Neural cell (in vitro differentiated cells): ENCODE data around the gene TNFSF9. TPM values are rescaled to one million over a fixed set of nuclear protein-coding genes. Genes with fewer than 3 reads are reported as not detected.
"Not testable (repeated sequence)": the region's sequence is repeated elsewhere in the genome, so short reads cannot be mapped to it uniquely, and the experiment has no call there.

Experiments
- H2AFZ ChIP-seq: fragments of 200-600, 300-800 bp; sonication (generic), shearing (Covaris generic); 2 replicates; pipeline ENCODE4 v1.6.0; 2014; ENCODE audit warnings: low read depth, mild to moderate bottlenecking, antibody characterized with exemption, low read length, moderate library complexity
- H3F3A ChIP-seq: fragments of 200-600 bp; shearing (Covaris generic); 2 replicates; pipeline ENCODE4 v1.6.1; 2016; ENCODE audit warnings: mild to moderate bottlenecking, moderate library complexity, mixed read lengths, antibody characterized with exemption, low read length; ENCODE audit not compliant: insufficient read depth, poor library complexity, severe bottlenecking
- H3K27ac ChIP-seq: fragments of 200-600, 300-800 bp; sonication (generic), shearing (Covaris generic); 2 replicates; pipeline ENCODE4 v1.5.1; 2014; ENCODE audit warnings: mild to moderate bottlenecking, low read length, moderate library complexity
- H3K27me3 ChIP-seq: fragments of 300-800, 200-600 bp; sonication (generic), shearing (Covaris generic); 2 replicates; pipeline ENCODE4 v1.6.0; 2014; ENCODE audit warnings: mild to moderate bottlenecking, low read depth, low read length, moderate library complexity; ENCODE audit not compliant: insufficient read depth
- H3K36me3 ChIP-seq: fragments of 300-800, 200-600 bp; sonication (generic), shearing (Covaris generic); 2 replicates; pipeline ENCODE4 v1.5.1; 2014; ENCODE audit warnings: mild to moderate bottlenecking, antibody characterized with exemption, low read length, moderate library complexity; ENCODE audit not compliant: insufficient read depth
- H3K4me2 ChIP-seq: fragments of 300-800, 200-600 bp; sonication (generic), shearing (Covaris generic); 2 replicates; pipeline ENCODE4 v1.6.0; 2014; ENCODE audit warnings: mild to moderate bottlenecking, low read length
- H3K4me3 ChIP-seq: fragments of 300-800, 200-600 bp; sonication (generic), shearing (Covaris generic); 2 replicates; pipeline ENCODE4 v1.5.1; 2014; ENCODE audit warnings: mild to moderate bottlenecking, low read length, moderate library complexity
- H3K79me2 ChIP-seq: fragments of 200-600 bp; shearing (Covaris generic); replicated peaks from 2 replicates; pipeline ENCODE4 v1.6.0; 2014; ENCODE audit warnings: mild to moderate bottlenecking, low read length, moderate library complexity; ENCODE audit not compliant: insufficient read depth
- H3K9ac ChIP-seq: fragments of 300-800, 200-600 bp; sonication (generic), shearing (Covaris generic); 2 replicates; pipeline ENCODE4 v1.6.1; 2016; ENCODE audit warnings: mild to moderate bottlenecking, low read length, mixed read lengths
- H3K9me2 ChIP-seq: fragments of 200-600 bp; shearing (Covaris generic); 2 replicates; pipeline ENCODE4 v1.6.1; 2016; ENCODE audit warnings: mild to moderate bottlenecking, low read length, mixed read lengths; ENCODE audit not compliant: insufficient read depth
- H3K9me3 ChIP-seq: fragments of 200-600, 300-800 bp; sonication (generic), shearing (Covaris generic); 2 replicates; pipeline ENCODE4 v1.6.1; 2016; ENCODE audit warnings: mild to moderate bottlenecking, mixed run types, low read length, moderate library complexity, mixed read lengths
- H4K20me1 ChIP-seq: fragments of 200-600 bp; shearing (Covaris generic); 2 replicates; pipeline ENCODE4 v1.6.1; 2016; ENCODE audit warnings: mild to moderate bottlenecking, mixed run types; ENCODE audit not compliant: insufficient read depth
- EP300 ChIP-seq: fragments of 450-650 bp; conservative IDR thresholded peaks from 2 replicates; pipeline ENCODE4 v1.6.1; 2014; ENCODE audit warnings: antibody characterized with exemption, mild to moderate bottlenecking, moderate library complexity; ENCODE audit not compliant: poor library complexity, severe bottlenecking
- EZH2 ChIP-seq: fragments of 200-600, 300-800 bp; shearing (Covaris generic), sonication (generic); IDR thresholded peaks from 2 replicates; pipeline ENCODE4 v1.6.1; 2014; ENCODE audit warnings: antibody characterized with exemption, low read length, borderline replicate concordance, mild to moderate bottlenecking; ENCODE audit not compliant: insufficient read depth, poor library complexity, severe bottlenecking
- MXI1 ChIP-seq: fragments of 450-650 bp; conservative IDR thresholded peaks from 2 replicates; pipeline ENCODE4 v1.6.1; 2014; ENCODE audit warnings: antibody characterized with exemption, mild to moderate bottlenecking; ENCODE audit not compliant: poor library complexity, severe bottlenecking
- POLR2AphosphoS5 ChIP-seq: IDR thresholded peaks from 2 replicates; pipeline ENCODE4 v1.6.1; 2012
- RAD21 ChIP-seq: fragments of 450-650 bp; conservative IDR thresholded peaks from 2 replicates; pipeline ENCODE4 v1.6.1; 2014; ENCODE audit warnings: antibody characterized with exemption, mild to moderate bottlenecking, moderate library complexity
- SMC3 ChIP-seq: fragments of 450-650 bp; conservative IDR thresholded peaks from 2 replicates; pipeline ENCODE4 v1.6.1; 2014; ENCODE audit warnings: antibody characterized with exemption, mild to moderate bottlenecking, moderate library complexity; ENCODE audit not compliant: poor library complexity
- TAF1 ChIP-seq: IDR thresholded peaks from 2 replicates; pipeline ENCODE4 v1.6.1; 2012; ENCODE audit warnings: low read depth
- polyA plus RNA-seq: library from polyadenylated mRNA; depleted of rRNA; stranded (reverse); fragments of >200 nt; gene quantifications from 2 replicates; pipeline ENCODE4 v1.2.3, GENCODE V29; 2014
- TF ChIP-seq, protein P1 (sequence below): IDR thresholded peaks from 2 replicates; pipeline ENCODE4 v1.6.1; 2012; ENCODE audit warnings: borderline replicate concordance
- TF ChIP-seq, protein P2 (sequence below): fragments of 450-650 bp; IDR thresholded peaks from 2 replicates; pipeline ENCODE4 v1.5.1; 2014; ENCODE audit warnings: antibody characterized with exemption, mild to moderate bottlenecking, moderate library complexity; ENCODE audit not compliant: poor library complexity, severe bottlenecking

TNFSF9 gene
- polyA plus RNA-seq, 1 donor from 2014 or later: 1.3 TPM

DNA sequence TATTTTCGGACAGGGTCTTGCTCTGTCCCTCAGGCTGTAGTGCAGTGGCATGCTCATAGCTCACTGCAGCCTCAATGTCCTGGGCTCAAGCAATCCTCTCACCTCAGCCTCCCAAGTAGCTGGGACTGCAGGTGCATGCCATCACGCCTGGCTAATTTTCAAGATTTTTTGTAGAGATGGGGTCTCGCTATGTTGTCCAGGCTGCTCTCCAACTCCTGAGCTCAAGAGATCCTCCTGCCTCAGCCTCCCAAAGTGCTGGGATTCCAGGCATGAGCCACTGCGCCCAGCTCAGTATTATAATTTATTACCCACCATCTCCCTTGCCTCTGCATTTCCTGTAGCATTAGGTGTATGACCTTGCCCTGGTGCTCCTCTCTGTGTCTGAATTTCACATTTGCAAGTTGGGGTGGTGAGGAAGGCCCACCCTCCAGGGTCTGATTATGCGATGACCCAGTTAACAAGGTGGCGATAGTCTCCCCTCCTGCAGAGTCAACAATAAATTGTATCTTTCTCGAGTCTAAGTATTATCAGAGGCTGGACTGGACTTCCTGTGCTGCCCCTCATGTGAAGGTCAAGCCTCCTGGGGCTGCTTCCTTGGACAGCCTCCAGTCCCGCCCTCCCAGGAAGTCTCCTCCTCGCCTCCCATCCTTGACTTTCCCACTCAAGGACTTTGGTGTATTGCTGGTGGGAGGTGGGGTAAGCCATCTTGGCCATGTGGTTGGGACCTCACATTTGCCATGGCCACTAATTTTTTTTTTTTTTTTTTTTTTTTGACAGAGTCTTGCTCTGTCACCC lies 27.2 kb upstream of the TNFSF9 start:
- no peaks in the 10 kb centered on the region for H3K36me3 ChIP-seq
- H3K9ac ChIP-seq: no peak overlapping the region
- no peaks in the 10 kb centered on the region for H3F3A ChIP-seq
- H4K20me1 ChIP-seq: no peaks in the 10 kb centered on the region
- no peaks in the 10 kb centered on the region for H3K9me2 ChIP-seq
- no peak overlapping the region for H2AFZ ChIP-seq
- no peak for TF ChIP-seq EZH2
- TF ChIP-seq POLR2AphosphoS5: no peak
- no peak for TF ChIP-seq TAF1
- TF ChIP-seq EP300: no peak
- no peak for TF ChIP-seq MXI1
- no peak for TF ChIP-seq SMC3
- no peak for TF ChIP-seq RAD21
- H3K9me3 ChIP-seq: no peaks in the 10 kb centered on the region
- H3K27me3 ChIP-seq: no peaks in the 10 kb centered on the region
- H3K4me3 ChIP-seq: no peak overlapping the region
- H3K79me2 ChIP-seq: peaks cover 7% of the 10 kb centered on the region
- H3K27ac ChIP-seq: no peak overlapping the region
- no peak overlapping the region for H3K4me2 ChIP-seq

GRCh38 chr19:6508028-6508771 lies 22.6 kb upstream of the TNFSF9 start:
- not testable (repeated sequence) for H4K20me1 ChIP-seq, H3K9me3 ChIP-seq, H2AFZ ChIP-seq, H3K27me3 ChIP-seq, H3K27ac ChIP-seq, H3K9me2 ChIP-seq, H3K36me3 ChIP-seq, H3F3A ChIP-seq, H3K4me3 ChIP-seq, H3K79me2 ChIP-seq, H3K9ac ChIP-seq, H3K4me2 ChIP-seq

DNA sequence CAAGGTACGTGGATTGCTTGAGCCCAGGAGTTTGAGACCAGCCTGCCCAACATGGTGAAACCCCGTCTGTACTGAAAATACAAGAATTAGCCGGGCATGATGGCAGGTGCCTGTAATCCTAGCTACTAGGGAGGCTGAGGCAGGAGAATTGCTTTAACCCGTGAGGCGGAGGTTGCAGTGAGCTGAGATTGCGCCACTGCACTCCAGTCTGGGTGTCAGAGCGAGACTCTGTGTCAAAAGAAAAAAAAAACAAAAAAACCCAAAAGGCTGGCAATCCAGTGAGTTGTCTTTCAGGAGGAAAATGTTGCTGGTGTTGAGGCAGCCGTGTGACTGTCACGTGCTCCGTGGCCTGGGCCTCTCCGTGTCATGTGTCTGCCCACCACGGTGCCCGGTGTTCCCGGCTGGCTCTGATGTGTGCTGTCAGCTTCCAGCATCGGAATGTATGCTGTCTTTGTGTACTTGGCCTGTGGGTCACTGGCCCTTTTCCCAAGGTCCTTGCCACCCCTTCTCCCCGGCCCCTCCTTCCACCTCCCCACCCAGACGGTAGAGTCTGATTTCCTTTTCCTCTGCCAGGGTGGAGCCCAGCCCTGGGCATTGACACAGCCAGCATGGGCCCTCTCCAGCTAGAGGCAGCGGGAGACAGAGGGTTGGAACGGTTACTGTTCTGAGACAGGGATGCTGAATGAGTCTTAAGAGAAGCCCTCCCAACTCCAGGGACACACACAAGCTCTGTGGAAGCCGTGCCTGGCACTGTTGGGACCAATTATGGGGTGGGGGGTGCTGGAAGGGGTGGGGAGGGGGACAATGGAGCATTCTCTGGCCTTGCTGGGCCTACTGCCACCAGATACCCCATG lies 21.5 kb upstream of the TNFSF9 start:
- no peak overlapping the region for H3K4me3 ChIP-seq
- H3K4me2 ChIP-seq: no peak overlapping the region
- H4K20me1 ChIP-seq: no peaks in the 10 kb centered on the region
- H3F3A ChIP-seq: no peaks in the 10 kb centered on the region
- no peaks in the 10 kb centered on the region for H3K36me3 ChIP-seq
- TF ChIP-seq MXI1 (no peak), EZH2 (no peak), SMC3 (no peak), EP300 (no peak), RAD21 (no peak), POLR2AphosphoS5 (no peak), TAF1 (no peak)
- TF ChIP-seq, protein P1, sequence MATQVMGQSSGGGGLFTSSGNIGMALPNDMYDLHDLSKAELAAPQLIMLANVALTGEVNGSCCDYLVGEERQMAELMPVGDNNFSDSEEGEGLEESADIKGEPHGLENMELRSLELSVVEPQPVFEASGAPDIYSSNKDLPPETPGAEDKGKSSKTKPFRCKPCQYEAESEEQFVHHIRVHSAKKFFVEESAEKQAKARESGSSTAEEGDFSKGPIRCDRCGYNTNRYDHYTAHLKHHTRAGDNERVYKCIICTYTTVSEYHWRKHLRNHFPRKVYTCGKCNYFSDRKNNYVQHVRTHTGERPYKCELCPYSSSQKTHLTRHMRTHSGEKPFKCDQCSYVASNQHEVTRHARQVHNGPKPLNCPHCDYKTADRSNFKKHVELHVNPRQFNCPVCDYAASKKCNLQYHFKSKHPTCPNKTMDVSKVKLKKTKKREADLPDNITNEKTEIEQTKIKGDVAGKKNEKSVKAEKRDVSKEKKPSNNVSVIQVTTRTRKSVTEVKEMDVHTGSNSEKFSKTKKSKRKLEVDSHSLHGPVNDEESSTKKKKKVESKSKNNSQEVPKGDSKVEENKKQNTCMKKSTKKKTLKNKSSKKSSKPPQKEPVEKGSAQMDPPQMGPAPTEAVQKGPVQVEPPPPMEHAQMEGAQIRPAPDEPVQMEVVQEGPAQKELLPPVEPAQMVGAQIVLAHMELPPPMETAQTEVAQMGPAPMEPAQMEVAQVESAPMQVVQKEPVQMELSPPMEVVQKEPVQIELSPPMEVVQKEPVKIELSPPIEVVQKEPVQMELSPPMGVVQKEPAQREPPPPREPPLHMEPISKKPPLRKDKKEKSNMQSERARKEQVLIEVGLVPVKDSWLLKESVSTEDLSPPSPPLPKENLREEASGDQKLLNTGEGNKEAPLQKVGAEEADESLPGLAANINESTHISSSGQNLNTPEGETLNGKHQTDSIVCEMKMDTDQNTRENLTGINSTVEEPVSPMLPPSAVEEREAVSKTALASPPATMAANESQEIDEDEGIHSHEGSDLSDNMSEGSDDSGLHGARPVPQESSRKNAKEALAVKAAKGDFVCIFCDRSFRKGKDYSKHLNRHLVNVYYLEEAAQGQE: no peak
- TF ChIP-seq, protein P2, sequence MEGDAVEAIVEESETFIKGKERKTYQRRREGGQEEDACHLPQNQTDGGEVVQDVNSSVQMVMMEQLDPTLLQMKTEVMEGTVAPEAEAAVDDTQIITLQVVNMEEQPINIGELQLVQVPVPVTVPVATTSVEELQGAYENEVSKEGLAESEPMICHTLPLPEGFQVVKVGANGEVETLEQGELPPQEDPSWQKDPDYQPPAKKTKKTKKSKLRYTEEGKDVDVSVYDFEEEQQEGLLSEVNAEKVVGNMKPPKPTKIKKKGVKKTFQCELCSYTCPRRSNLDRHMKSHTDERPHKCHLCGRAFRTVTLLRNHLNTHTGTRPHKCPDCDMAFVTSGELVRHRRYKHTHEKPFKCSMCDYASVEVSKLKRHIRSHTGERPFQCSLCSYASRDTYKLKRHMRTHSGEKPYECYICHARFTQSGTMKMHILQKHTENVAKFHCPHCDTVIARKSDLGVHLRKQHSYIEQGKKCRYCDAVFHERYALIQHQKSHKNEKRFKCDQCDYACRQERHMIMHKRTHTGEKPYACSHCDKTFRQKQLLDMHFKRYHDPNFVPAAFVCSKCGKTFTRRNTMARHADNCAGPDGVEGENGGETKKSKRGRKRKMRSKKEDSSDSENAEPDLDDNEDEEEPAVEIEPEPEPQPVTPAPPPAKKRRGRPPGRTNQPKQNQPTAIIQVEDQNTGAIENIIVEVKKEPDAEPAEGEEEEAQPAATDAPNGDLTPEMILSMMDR: no peak
- H3K27ac ChIP-seq: no peak overlapping the region
- no peaks in the 10 kb centered on the region for H3K79me2 ChIP-seq
- no peak overlapping the region for H3K9ac ChIP-seq
- no peaks in the 10 kb centered on the region for H3K9me3 ChIP-seq
- no peaks in the 10 kb centered on the region for H3K9me2 ChIP-seq
- no peak overlapping the region for H2AFZ ChIP-seq
- no peaks in the 10 kb centered on the region for H3K27me3 ChIP-seq
